ENCODE results near the gene LONRF3. TPM values are rescaled to one million over a fixed set of nuclear protein-coding genes. Genes with fewer than 3 reads are reported as not detected.

The LONRF3 gene
- total RNA-seq, 1 donor from 2014 or later, result 7.2 TPM

- no peak for TF ChIP-seq CTCF (IDR thresholded peaks at IDR 0.05; ENCODE audit: insufficient read depth, low read length, poor library complexity, severe bottlenecking)
- H3K27me3 ChIP-seq (ENCODE audit: control insufficient read depth, insufficient read depth, low read length), result no peaks in the 10 kb centered on the region
- no peak for DNase-seq (ENCODE audit: low read depth)
- no peaks in the 10 kb centered on the region for H3K36me3 ChIP-seq (ENCODE audit: control insufficient read depth, insufficient read depth, low read length)
- H3K4me3 ChIP-seq (ENCODE audit: low read depth, low read length), result no peak overlapping the region
Measured at GRCh38 chrX:118945921-118946320, 28.5 kb upstream of the LONRF3 start.

- no peaks in the 10 kb centered on the region for H3K27me3 ChIP-seq (ENCODE audit: control insufficient read depth, insufficient read depth, low read length)
- no peak for TF ChIP-seq CTCF (IDR thresholded peaks at IDR 0.05; ENCODE audit: insufficient read depth, low read length, poor library complexity, severe bottlenecking)
- DNase-seq (ENCODE audit: low read depth), result no peak
- no peaks in the 10 kb centered on the region for H3K36me3 ChIP-seq (ENCODE audit: control insufficient read depth, insufficient read depth, low read length)
- no peak overlapping the region for H3K4me3 ChIP-seq (ENCODE audit: low read depth, low read length)
Measured at GRCh38 chrX:118948270-118948669, 26.1 kb upstream of the LONRF3 start.

- Histone ChIP-seq H3K4me3 (ENCODE audit: low read depth, low read length) (no peak overlapping the region), H3K27me3 (ENCODE audit: control insufficient read depth, insufficient read depth, low read length) (no peaks in the 10 kb centered on the region), H3K36me3 (ENCODE audit: control insufficient read depth, insufficient read depth, low read length) (no peaks in the 10 kb centered on the region)
- DNase-seq (ENCODE audit: low read depth), result no peak
- TF ChIP-seq CTCF (IDR thresholded peaks at IDR 0.05; ENCODE audit: insufficient read depth, low read length, poor library complexity, severe bottlenecking), result no peak
Measured at GRCh38 chrX:118961866-118962560, 12.4 kb upstream of the LONRF3 start.

- TF ChIP-seq CTCF (IDR thresholded peaks at IDR 0.05; ENCODE audit: insufficient read depth, low read length, poor library complexity, severe bottlenecking), result no peak
- no peaks in the 10 kb centered on the region for H3K36me3 ChIP-seq (ENCODE audit: control insufficient read depth, insufficient read depth, low read length)
- no peak overlapping the region for H3K4me3 ChIP-seq (ENCODE audit: low read depth, low read length)
- no peak for DNase-seq (ENCODE audit: low read depth)
- no peaks in the 10 kb centered on the region for H3K27me3 ChIP-seq (ENCODE audit: control insufficient read depth, insufficient read depth, low read length)
Measured at GRCh38 chrX:118963159-118963558, 11.3 kb upstream of the LONRF3 start.

- H3K4me3 ChIP-seq (ENCODE audit: low read depth, low read length), result no peak overlapping the region
- no peak for DNase-seq (ENCODE audit: low read depth)
- TF ChIP-seq CTCF (IDR thresholded peaks at IDR 0.05; ENCODE audit: insufficient read depth, low read length, poor library complexity, severe bottlenecking), result no peak
- H3K36me3 ChIP-seq (ENCODE audit: control insufficient read depth, insufficient read depth, low read length), result no peaks in the 10 kb centered on the region
- H3K27me3 ChIP-seq (ENCODE audit: control insufficient read depth, insufficient read depth, low read length), result no peaks in the 10 kb centered on the region
Measured at GRCh38 chrX:118964252-118964651, 10.2 kb upstream of the LONRF3 start.

- Histone ChIP-seq H3K4me3 (ENCODE audit: low read depth, low read length) (no peak overlapping the region), H3K36me3 (ENCODE audit: control insufficient read depth, insufficient read depth, low read length) (no peaks in the 10 kb centered on the region), H3K27me3 (ENCODE audit: control insufficient read depth, insufficient read depth, low read length) (no peaks in the 10 kb centered on the region)
- DNase-seq (ENCODE audit: low read depth), result no peak
- no peak for TF ChIP-seq CTCF (IDR thresholded peaks at IDR 0.05; ENCODE audit: insufficient read depth, low read length, poor library complexity, severe bottlenecking)
Measured at GRCh38 chrX:118965395-118965794, 9.0 kb upstream of the LONRF3 start.
